SK-N-SH (cell line): Measurements from ENCODE around the gene PLD6. TPM values are rescaled to one million over a fixed set of nuclear protein-coding genes. Genes with fewer than 3 reads are reported as not detected.
"Not testable (repeated sequence)": the region's sequence is repeated elsewhere in the genome, so short reads cannot be mapped to it uniquely, and the experiment has no call there.

Source experiments
- CTCF ChIA-PET: fragments of 300-600, 350-600 bp; formaldehyde crosslinking; extraction: SDS; loops from one replicate; lab custom pipeline; 2021; lab: Yijun Ruan, JAX
- POLR2A ChIA-PET: fragments of 350-600 bp; sonication (Branson Sonifier 250); formaldehyde crosslinking; extraction: SDS; loops from one replicate; lab custom pipeline; 2020; ENCODE audit warnings: antibody characterized with exemption, inconsistent platforms; lab: Yijun Ruan, JAX
- DNase-seq: peaks from one replicate; pipeline ENCODE4 v3.0.0; 2012
- H2AFZ ChIP-seq: fragments of 200-600 bp; sonication (generic); 2 replicates; pipeline ENCODE4 v1.8.1; 2016; ENCODE audit warnings: antibody characterized with exemption, mild to moderate bottlenecking, low read depth
- H3F3A ChIP-seq: fragments of 200-600 bp; sonication (generic); replicated peaks from 2 replicates; pipeline ENCODE3; 2016; ENCODE audit warnings: antibody characterized with exemption, mild to moderate bottlenecking; ENCODE audit not compliant: insufficient read depth
- H3K27ac ChIP-seq, 2 experiments: fragments of 200-500 bp in 1 of 2; fragments of 200-600 bp in 1 of 2; sonication (Bioruptor generic) in 1 of 2; sonication (generic), shearing (Covaris generic) in 1 of 2; 2 replicates each; pipeline versions ENCODE4 v1.5.1 to v1.6.1; 2014 to 2016; ENCODE audit warnings: low read depth in 2 of 2, inconsistent platforms in 1 of 2, low read length in 1 of 2, mild to moderate bottlenecking in 1 of 2, mixed read lengths in 1 of 2
- H3K27me3 ChIP-seq: fragments of 200-600 bp; sonication (generic), shearing (Covaris generic); 2 replicates; pipeline ENCODE4 v1.6.1; 2016; ENCODE audit warnings: mixed run types; ENCODE audit not compliant: insufficient read depth
- H3K36me3 ChIP-seq, 2 experiments: fragments of 200-500 bp in 1 of 2; fragments of 200-600 bp in 1 of 2; sonication (Bioruptor generic) in 1 of 2; sonication (generic) in 1 of 2; replicated peaks in 1 of 2; 2 replicates each; pipeline versions ENCODE3 to v1.5.1; 2014 to 2016; ENCODE audit warnings: low read length in 1 of 2, mild to moderate bottlenecking in 1 of 2; ENCODE audit not compliant: insufficient read depth in 2 of 2, control insufficient read depth in 1 of 2
- H3K4me1 ChIP-seq, 2 experiments: fragments of 200-500 bp in 1 of 2; fragments of 200-600 bp in 1 of 2; sonication (Bioruptor generic) in 1 of 2; sonication (generic), shearing (Covaris generic) in 1 of 2; 2 replicates each; pipeline versions ENCODE4 v1.5.1 to v1.6.1; 2014 to 2016; ENCODE audit warnings: low read depth in 1 of 2, low read length in 1 of 2, mixed run types in 1 of 2; ENCODE audit not compliant: insufficient read depth in 2 of 2, control insufficient read depth in 1 of 2
- H3K4me2 ChIP-seq: fragments of 200-600 bp; sonication (generic), shearing (Covaris generic); 2 replicates; pipeline ENCODE4 v1.6.1; 2017; ENCODE audit warnings: mixed run types
- H3K4me3 ChIP-seq, 2 experiments: fragments of 200-500 bp in 1 of 2; fragments of 200-600 bp in 1 of 2; sonication (Bioruptor generic) in 1 of 2; sonication (generic), shearing (Covaris generic) in 1 of 2; 2 replicates each; pipeline versions ENCODE4 v1.5.1 to v1.8.1; 2014 to 2016; ENCODE audit warnings: low read depth in 2 of 2, inconsistent platforms in 1 of 2, low read length in 1 of 2, mild to moderate bottlenecking in 1 of 2, mixed read lengths in 1 of 2, moderate library complexity in 1 of 2
- H3K79me2 ChIP-seq: fragments of 200-600 bp; sonication (generic); 2 replicates; pipeline ENCODE4 v1.8.1; 2017; ENCODE audit warnings: mild to moderate bottlenecking; ENCODE audit not compliant: insufficient read depth
- H3K9ac ChIP-seq: fragments of 200-600 bp; sonication (generic); 2 replicates; pipeline ENCODE4 v1.6.1; 2017; ENCODE audit warnings: mixed run types
- H3K9me2 ChIP-seq: fragments of 200-600 bp; sonication (generic); 2 replicates; pipeline ENCODE4 v1.6.1; 2017; ENCODE audit warnings: mixed run types
- H3K9me3 ChIP-seq: fragments of 200-600 bp; sonication (generic); 2 replicates; pipeline ENCODE4 v1.6.1; 2017; ENCODE audit warnings: mixed run types, mild to moderate bottlenecking, moderate library complexity
- H4K20me1 ChIP-seq: fragments of 200-600 bp; sonication (generic); 2 replicates; pipeline ENCODE4 v1.6.1; 2017; ENCODE audit warnings: mild to moderate bottlenecking, mixed run types; ENCODE audit not compliant: insufficient read depth
- CHD2 ChIP-seq: fragments of 150-350 bp; IDR thresholded peaks from 2 replicates; pipeline ENCODE4 v1.6.1; 2018; ENCODE audit warnings: low read length; ENCODE audit not compliant: partially characterized antibody
- EZH2phosphoT487 ChIP-seq: fragments of 200-600 bp; sonication (generic); IDR thresholded peaks from 2 replicates; pipeline ENCODE4 v1.6.1; 2017; ENCODE audit warnings: low read depth, mixed run types, mild to moderate bottlenecking, antibody characterized with exemption, moderate library complexity, borderline replicate concordance
- FOSL2 ChIP-seq: IDR thresholded peaks from 2 replicates; pipeline ENCODE4 v1.4.0; 2012; ENCODE audit warnings: low read depth, mild to moderate bottlenecking, moderate library complexity, borderline replicate concordance
- FOXJ3 ChIP-seq: sonication (generic); formaldehyde crosslinking; IDR thresholded peaks from 2 replicates; pipeline ENCODE4 v1.5.1; 2020; ENCODE audit warnings: mild to moderate bottlenecking, missing genetic modification reagents
- FOXM1 ChIP-seq: IDR thresholded peaks from 2 replicates; pipeline ENCODE4 v1.4.0; 2012; ENCODE audit warnings: low read depth, mild to moderate bottlenecking
- JUND ChIP-seq: IDR thresholded peaks from 2 replicates; pipeline ENCODE4 v1.4.0; 2012
- MAX ChIP-seq: IDR thresholded peaks from 2 replicates; pipeline ENCODE4 v1.4.0; 2012; ENCODE audit warnings: low read depth
- POLR2AphosphoS5 ChIP-seq: IDR thresholded peaks from 2 replicates; pipeline ENCODE4 v1.6.1; 2012; ENCODE audit warnings: low read depth, low read length
- RAD21 ChIP-seq: IDR thresholded peaks from 2 replicates; pipeline ENCODE4 v1.6.1; 2012; ENCODE audit warnings: mild to moderate bottlenecking, low read length
- RFX5 ChIP-seq: IDR thresholded peaks from 2 replicates; pipeline ENCODE4 v1.6.1; 2012; ENCODE audit warnings: mild to moderate bottlenecking, improper control_type of control experiment, low read length
- RXRA ChIP-seq: IDR thresholded peaks from 2 replicates; pipeline ENCODE4 v1.4.0; 2012; ENCODE audit warnings: low read depth, mild to moderate bottlenecking, borderline replicate concordance
- SIN3A ChIP-seq: IDR thresholded peaks from 2 replicates; pipeline ENCODE4 v1.6.1; 2012; ENCODE audit warnings: low read depth, mild to moderate bottlenecking, low read length, moderate library complexity, borderline replicate concordance
- SMC3 ChIP-seq: IDR thresholded peaks from 2 replicates; pipeline ENCODE4 v1.6.1; 2012; ENCODE audit warnings: low read depth, low read length, improper control_type of control experiment
- TAF1 ChIP-seq: IDR thresholded peaks from 2 replicates; pipeline ENCODE4 v1.6.1; 2012; ENCODE audit warnings: low read depth, mild to moderate bottlenecking, low read length, moderate library complexity, borderline replicate concordance
- TCF12 ChIP-seq: IDR thresholded peaks from 2 replicates; pipeline ENCODE4 v1.4.0; 2012
- TEAD4 ChIP-seq: IDR thresholded peaks from 2 replicates; pipeline ENCODE4 v1.4.0; 2012; ENCODE audit warnings: mild to moderate bottlenecking, borderline replicate concordance; ENCODE audit not compliant: insufficient read depth
- USF2 ChIP-seq: fragments of 150-350 bp; IDR thresholded peaks from 2 replicates; pipeline ENCODE4 v1.6.1; 2017; ENCODE audit warnings: antibody characterized with exemption, low read length, low read depth, borderline replicate concordance
- ZBTB33 ChIP-seq: IDR thresholded peaks from 2 replicates; pipeline ENCODE4 v1.4.0; 2012; ENCODE audit warnings: low read depth, borderline replicate concordance
- WGBS: methylation state at CpG from one replicate; pipeline ENCODE4 v1.1.6; 2017; ENCODE audit warnings: low lambda C conversion rate; 5-methylcytosine and 5-hydroxymethylcytosine counted together
- polyA plus RNA-seq, 3 experiments: library from polyadenylated mRNA; depleted of rRNA; stranded (reverse); fragments of >200 nt; gene quantifications; 2 replicates each; pipeline ENCODE4 v1.2.3, GENCODE V29; 2012
- TF ChIP-seq, protein P1 (sequence below): fragments of 150-350 bp; IDR thresholded peaks from 2 replicates; pipeline ENCODE4 v1.6.1; 2016; ENCODE audit warnings: mild to moderate bottlenecking, low read depth, low read length
- TF ChIP-seq, protein P2 (sequence below): IDR thresholded peaks from 2 replicates; pipeline ENCODE4 v1.6.1; 2012; ENCODE audit warnings: mild to moderate bottlenecking, low read depth, low read length, moderate library complexity

Gene PLD6
- polyA plus RNA-seq, 1 of the 3 experiments (the other 2 are of a cell fraction), result 3.7 TPM

DNA sequence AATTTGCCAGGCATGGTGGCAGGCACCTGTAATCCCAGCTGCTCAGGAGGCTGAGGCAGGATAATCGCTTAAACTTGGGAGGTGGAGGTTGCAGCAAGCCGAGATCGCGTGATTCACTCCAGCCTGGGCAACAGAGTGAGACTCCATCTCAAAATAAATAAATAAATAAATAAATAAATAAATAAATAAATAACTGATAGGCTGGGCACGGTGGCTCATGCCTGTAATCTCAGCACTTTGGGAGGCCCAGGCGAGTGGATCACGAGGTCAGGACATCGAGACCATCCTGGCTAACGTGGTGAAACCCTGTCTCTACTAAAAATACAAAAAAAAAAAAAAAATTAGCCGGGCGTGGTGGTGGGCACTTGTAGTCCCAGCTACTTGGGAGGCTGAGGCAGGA is 49.6 kb upstream of the PLD6 start:
- H3K4me1 ChIP-seq, H3K9me2 ChIP-seq, H3K9ac ChIP-seq, H2AFZ ChIP-seq, H3F3A ChIP-seq, H3K9me3 ChIP-seq, H3K4me3 ChIP-seq, H4K20me1 ChIP-seq, DNase-seq, H3K27ac ChIP-seq, POLR2A ChIA-PET, H3K4me2 ChIP-seq, H3K79me2 ChIP-seq, H3K27me3 ChIP-seq: not testable (repeated sequence)
- WGBS, result 92% methylated on average over 11 of the region's 11 CpGs
- CTCF ChIA-PET, result interaction anchor here (0.7 to 0.9 kb wide), 2 partner anchors 15 to 848 kb away, joined by 3 to 5 read pairs; no protein-coding TSS in a partner anchor
- peaks cover 36 to 76% of the 10 kb centered on the region in 2 experiments for H3K36me3 ChIP-seq

DNA sequence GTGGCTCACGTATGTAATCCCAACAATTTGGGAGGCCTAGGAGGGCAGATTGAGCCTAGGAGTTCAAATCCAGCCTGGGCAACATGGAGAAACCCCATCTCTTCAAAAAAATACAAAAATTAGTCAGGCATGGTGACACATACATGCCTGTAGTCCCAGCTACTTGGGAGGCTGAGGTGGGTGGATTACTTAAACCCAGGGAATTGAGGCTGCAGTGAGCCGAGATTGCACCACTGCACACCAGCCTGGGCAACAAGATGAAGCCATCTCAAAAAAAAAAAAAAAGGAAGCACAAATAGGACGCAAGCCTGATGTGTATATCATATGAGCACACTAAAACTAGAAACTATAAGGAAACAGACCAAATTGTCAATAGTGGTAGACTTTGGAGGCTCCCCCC is 47.9 kb upstream of the PLD6 start:
- no peak overlapping the region for H2AFZ ChIP-seq
- H4K20me1 ChIP-seq, result no peaks in the 10 kb centered on the region
- H3K4me1 ChIP-seq, result peaks cover 0 to 5% of the 10 kb centered on the region in 2 experiments; a peak in 1 of 4 replicates
- no peak for TF ChIP-seq RAD21
- no peak for TF ChIP-seq FOXJ3 (CRISPR knock-in tag)
- no peak for TF ChIP-seq JUND
- no peak for TF ChIP-seq MAX
- no peak for TF ChIP-seq POLR2AphosphoS5
- TF ChIP-seq TCF12, result no peak
- TF ChIP-seq FOSL2, result no peak
- TF ChIP-seq, protein P1, sequence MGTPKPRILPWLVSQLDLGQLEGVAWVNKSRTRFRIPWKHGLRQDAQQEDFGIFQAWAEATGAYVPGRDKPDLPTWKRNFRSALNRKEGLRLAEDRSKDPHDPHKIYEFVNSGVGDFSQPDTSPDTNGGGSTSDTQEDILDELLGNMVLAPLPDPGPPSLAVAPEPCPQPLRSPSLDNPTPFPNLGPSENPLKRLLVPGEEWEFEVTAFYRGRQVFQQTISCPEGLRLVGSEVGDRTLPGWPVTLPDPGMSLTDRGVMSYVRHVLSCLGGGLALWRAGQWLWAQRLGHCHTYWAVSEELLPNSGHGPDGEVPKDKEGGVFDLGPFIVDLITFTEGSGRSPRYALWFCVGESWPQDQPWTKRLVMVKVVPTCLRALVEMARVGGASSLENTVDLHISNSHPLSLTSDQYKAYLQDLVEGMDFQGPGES, result no peak
- TF ChIP-seq, protein P2, sequence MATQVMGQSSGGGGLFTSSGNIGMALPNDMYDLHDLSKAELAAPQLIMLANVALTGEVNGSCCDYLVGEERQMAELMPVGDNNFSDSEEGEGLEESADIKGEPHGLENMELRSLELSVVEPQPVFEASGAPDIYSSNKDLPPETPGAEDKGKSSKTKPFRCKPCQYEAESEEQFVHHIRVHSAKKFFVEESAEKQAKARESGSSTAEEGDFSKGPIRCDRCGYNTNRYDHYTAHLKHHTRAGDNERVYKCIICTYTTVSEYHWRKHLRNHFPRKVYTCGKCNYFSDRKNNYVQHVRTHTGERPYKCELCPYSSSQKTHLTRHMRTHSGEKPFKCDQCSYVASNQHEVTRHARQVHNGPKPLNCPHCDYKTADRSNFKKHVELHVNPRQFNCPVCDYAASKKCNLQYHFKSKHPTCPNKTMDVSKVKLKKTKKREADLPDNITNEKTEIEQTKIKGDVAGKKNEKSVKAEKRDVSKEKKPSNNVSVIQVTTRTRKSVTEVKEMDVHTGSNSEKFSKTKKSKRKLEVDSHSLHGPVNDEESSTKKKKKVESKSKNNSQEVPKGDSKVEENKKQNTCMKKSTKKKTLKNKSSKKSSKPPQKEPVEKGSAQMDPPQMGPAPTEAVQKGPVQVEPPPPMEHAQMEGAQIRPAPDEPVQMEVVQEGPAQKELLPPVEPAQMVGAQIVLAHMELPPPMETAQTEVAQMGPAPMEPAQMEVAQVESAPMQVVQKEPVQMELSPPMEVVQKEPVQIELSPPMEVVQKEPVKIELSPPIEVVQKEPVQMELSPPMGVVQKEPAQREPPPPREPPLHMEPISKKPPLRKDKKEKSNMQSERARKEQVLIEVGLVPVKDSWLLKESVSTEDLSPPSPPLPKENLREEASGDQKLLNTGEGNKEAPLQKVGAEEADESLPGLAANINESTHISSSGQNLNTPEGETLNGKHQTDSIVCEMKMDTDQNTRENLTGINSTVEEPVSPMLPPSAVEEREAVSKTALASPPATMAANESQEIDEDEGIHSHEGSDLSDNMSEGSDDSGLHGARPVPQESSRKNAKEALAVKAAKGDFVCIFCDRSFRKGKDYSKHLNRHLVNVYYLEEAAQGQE, result no peak
- no peak for TF ChIP-seq TAF1
- TF ChIP-seq CHD2, result no peak
- no peak for TF ChIP-seq SMC3
- TF ChIP-seq ZBTB33, result no peak
- TF ChIP-seq SIN3A, result no peak
- TF ChIP-seq RXRA, result no peak
- no peak for TF ChIP-seq FOXM1
- TF ChIP-seq RFX5, result no peak
- TF ChIP-seq EZH2phosphoT487, result no peak
- TF ChIP-seq TEAD4, result no peak
- TF ChIP-seq USF2, result no peak
- TF ChIP-seq, all 33 proteins: peak for 0
- Histone ChIP-seq H3K9ac (no peak overlapping the region), H3K27ac (no peak overlapping the region), H3K4me2 (no peak overlapping the region), H3K27me3 (no peaks in the 10 kb centered on the region), H3K9me2 (no peaks in the 10 kb centered on the region), H3K36me3 (peaks cover 30 to 65% of the 10 kb centered on the region in 2 experiments), H3K4me3 (no peak overlapping the region), H3K79me2 (no peaks in the 10 kb centered on the region), H3K9me3 (no peaks in the 10 kb centered on the region), H3F3A (peaks cover 6% of the 10 kb centered on the region)
- CTCF ChIA-PET, result no interaction called here
- POLR2A ChIA-PET, result no interaction called here
- no peak for DNase-seq
- 97% methylated on average over 3 of the region's 3 CpGs for WGBS
